OCI-M1 (cell line): ENCODE results near the gene MED29.

Experiments used
- DNase-seq: peaks from one replicate; lab custom pipeline; 2025; lab: John Stamatoyannopoulos, UW

Gene MED29

GRCh38 chr19:39390751-39391437 lies at the start of gene MED29, which contains the start of gene PAF1:
MED29 (plus strand) TSS chr19:39391378; CDS start chr19:39391423, 45 bp downstream.
PAF1 (minus strand) TSS chr19:39391106; CDS start chr19:39390864, 242 bp downstream.
- DNase-seq: peak; percentile 100

- peak; percentile 100 for DNase-seq
Measured at GRCh38 chr19:39341719-39342604, 49.2 kb upstream of the MED29 start, which contains the start of gene SAMD4B. SAMD4B (plus strand) TSS chr19:39342421; CDS start chr19:39356894, 14,473 bp downstream.

GRCh38 chr19:39342647-39343305 lies 48.4 kb upstream of the MED29 start:
- DNase-seq: peak; percentile 16

GRCh38 chr19:39345956-39346355 lies 45.2 kb upstream of the MED29 start:
- DNase-seq: no peak

GRCh38 chr19:39347332-39348164 lies 43.6 kb upstream of the MED29 start:
- DNase-seq: peak; percentile 71

GRCh38 chr19:39349326-39349725 lies 41.9 kb upstream of the MED29 start:
- DNase-seq: no peak

GRCh38 chr19:39350156-39350555 lies 41.0 kb upstream of the MED29 start:
- no peak for DNase-seq

GRCh38 chr19:39351537-39352064 lies 39.6 kb upstream of the MED29 start:
- peak; percentile 94 for DNase-seq

GRCh38 chr19:39352381-39353255 lies 38.6 kb upstream of the MED29 start:
- no peak for DNase-seq

GRCh38 chr19:39355253-39355652 lies 35.9 kb upstream of the MED29 start:
- DNase-seq: no peak

- no peak for DNase-seq
Measured at GRCh38 chr19:39356073-39356472, 35.1 kb upstream of the MED29 start.

- no peak for DNase-seq
Measured at GRCh38 chr19:39356647-39357046, 34.5 kb upstream of the MED29 start.

GRCh38 chr19:39359026-39359425 lies 32.2 kb upstream of the MED29 start:
- no peak for DNase-seq

GRCh38 chr19:39360599-39360998 lies 30.6 kb upstream of the MED29 start:
- DNase-seq: peak; percentile 7

- no peak for DNase-seq
Measured at GRCh38 chr19:39362682-39363657, 28.2 kb upstream of the MED29 start.

GRCh38 chr19:39363901-39364457 lies 27.2 kb upstream of the MED29 start:
- DNase-seq: no peak

- DNase-seq: no peak
Measured at GRCh38 chr19:39365531-39365930, 25.6 kb upstream of the MED29 start.

GRCh38 chr19:39369200-39369599 lies 22.0 kb upstream of the MED29 start:
- DNase-seq: no peak

GRCh38 chr19:39370735-39371134 lies 20.4 kb upstream of the MED29 start:
- no peak for DNase-seq
